H1 (cell line): Measurements from ENCODE around the gene SSTR1. TPM values are rescaled to one million over a fixed set of nuclear protein-coding genes. Genes with fewer than 3 reads are reported as not detected.

Experiments used
- CTCF ChIA-PET: fragments of 300-600 bp; sonication (Branson Sonifier 250); formaldehyde crosslinking; loops from one replicate; lab custom pipeline; 2021; ENCODE audit not compliant: partially characterized antibody; lab: Charles Lee
- POLR2A ChIA-PET: fragments of 300-600 bp; sonication (Branson Sonifier 250); formaldehyde crosslinking; loops from one replicate; lab custom pipeline; 2021; ENCODE audit warnings: inconsistent platforms; ENCODE audit not compliant: partially characterized antibody; lab: Charles Lee
- DNase-seq, 2 experiments: peaks; one replicate each; pipeline versions ENCODE4 v3.0.0 to v3.0.0-alpha.2; 2010 to 2022; ENCODE audit warnings: low spot score in 2 of 2, low read depth in 1 of 2, mixed read lengths in 1 of 2
- FAIRE-seq: peaks from 2 replicates; lab custom pipeline; 2011; peaks lifted over from hg19 to GRCh38; lab: Jason Lieb, UNC
- H2AFZ ChIP-seq: 2 replicates; pipeline ENCODE4 v1.8.1; 2012; ENCODE audit warnings: low read length, inconsistent platforms
- H2AK5ac ChIP-seq: 2 replicates; pipeline ENCODE4 v1.6.1; 2013; ENCODE audit warnings: low read depth, low read length
- H2BK120ac ChIP-seq: replicated peaks from 2 replicates; pipeline ENCODE3; 2013; ENCODE audit warnings: low read depth, low read length, inconsistent platforms
- H2BK12ac ChIP-seq: 2 replicates; pipeline ENCODE4 v1.6.1; 2013; ENCODE audit warnings: low read depth, low read length
- H2BK15ac ChIP-seq: 2 replicates; pipeline ENCODE4 v1.6.1; 2013; ENCODE audit warnings: low read length
- H2BK20ac ChIP-seq: 2 replicates; pipeline ENCODE4 v1.6.1; 2013; ENCODE audit warnings: low read length
- H2BK5ac ChIP-seq: 2 replicates; pipeline ENCODE4 v1.6.1; 2013; ENCODE audit warnings: low read depth, low read length
- H3K14ac ChIP-seq: 2 replicates; pipeline ENCODE4 v1.6.1; 2013; ENCODE audit warnings: inconsistent platforms; ENCODE audit not compliant: insufficient read length
- H3K18ac ChIP-seq: 2 replicates; pipeline ENCODE4 v1.6.1; 2013; ENCODE audit warnings: low read length; ENCODE audit errors: extremely low read depth
- H3K23ac ChIP-seq: 2 replicates; pipeline ENCODE4 v1.6.1; 2013; ENCODE audit warnings: inconsistent platforms; ENCODE audit not compliant: insufficient read length
- H3K23me2 ChIP-seq: 2 replicates; pipeline ENCODE4 v1.6.1; 2013; ENCODE audit warnings: low read depth, low read length
- H3K27ac ChIP-seq: 2 replicates; pipeline ENCODE4 v1.6.1; 2011; ENCODE audit warnings: low read depth, low read length, inconsistent platforms
- H3K27me3 ChIP-seq, 4 experiments: replicated peaks in 1 of 4; 1 replicate in 1 of 4; 2 replicates in 3 of 4; pipeline versions ENCODE4 v1.6.1 to v1.8.1; 2011 to 2013; ENCODE audit warnings: low read length in 3 of 4, mild to moderate bottlenecking in 3 of 4, inconsistent platforms in 2 of 4, mixed read lengths in 2 of 4, moderate library complexity in 1 of 4; ENCODE audit not compliant: control insufficient read depth in 3 of 4, insufficient read depth in 3 of 4; ENCODE audit errors: extremely low read depth in 1 of 4
- H3K36me3 ChIP-seq, 4 experiments: 2 replicates each; pipeline versions ENCODE4 v1.6.1 to v1.8.1; 2011 to 2013; ENCODE audit warnings: mild to moderate bottlenecking in 4 of 4, low read length in 3 of 4, moderate library complexity in 2 of 4, control low read depth in 1 of 4, inconsistent platforms in 1 of 4; ENCODE audit not compliant: insufficient read depth in 4 of 4, control insufficient read depth in 2 of 4
- H3K4ac ChIP-seq: replicated peaks from 2 replicates; pipeline ENCODE3; 2013; ENCODE audit warnings: low read length, low read depth, mixed read lengths, inconsistent platforms; ENCODE audit not compliant: insufficient read length
- H3K4me1 ChIP-seq, 4 experiments: replicated peaks in 1 of 4; 1 replicate in 1 of 4; 2 replicates in 3 of 4; pipeline versions ENCODE4 v1.6.1 to v1.8.1; 2011 to 2013; ENCODE audit warnings: low read length in 3 of 4, inconsistent platforms in 2 of 4, mixed read lengths in 1 of 4; ENCODE audit not compliant: insufficient read depth in 4 of 4, control insufficient read depth in 3 of 4
- H3K4me2 ChIP-seq, 2 experiments: 2 replicates each; pipeline versions ENCODE4 v1.6.1 to v1.8.1; 2011 to 2013; ENCODE audit warnings: low read depth in 2 of 2, low read length in 2 of 2, control low read depth in 1 of 2, inconsistent platforms in 1 of 2, mild to moderate bottlenecking in 1 of 2; ENCODE audit not compliant: insufficient read depth in 1 of 2
- H3K4me3 ChIP-seq, 4 experiments: fragments of 200-600, 300-600 bp in 1 of 4; sonication (generic), shearing (Covaris generic), sonication (Bioruptor Twin) in 1 of 4; 2 replicates each; pipeline versions ENCODE4 v1.5.1 to v1.8.1; 2011 to 2016; ENCODE audit warnings: low read length in 4 of 4, low read depth in 3 of 4, control low read depth in 2 of 4, inconsistent platforms in 2 of 4, mild to moderate bottlenecking in 2 of 4, mixed read lengths in 1 of 4, moderate library complexity in 1 of 4; ENCODE audit not compliant: insufficient read depth in 2 of 4; ENCODE audit errors: extremely low read depth in 1 of 4
- H3K56ac ChIP-seq: replicated peaks from 2 replicates; pipeline ENCODE3; 2013; ENCODE audit warnings: low read depth, mild to moderate bottlenecking, mixed read lengths, low read length, inconsistent platforms; ENCODE audit not compliant: insufficient read length
- H3K79me1 ChIP-seq: 2 replicates; pipeline ENCODE4 v1.6.1; 2013; ENCODE audit warnings: low read depth, low read length, control low read depth
- H3K79me2 ChIP-seq, 2 experiments: 2 replicates each; pipeline versions ENCODE4 v1.6.1 to v1.8.1; 2012 to 2013; ENCODE audit warnings: low read length in 2 of 2, mild to moderate bottlenecking in 2 of 2, inconsistent platforms in 1 of 2; ENCODE audit not compliant: insufficient read depth in 2 of 2, control insufficient read depth in 1 of 2
- H3K9ac ChIP-seq, 4 experiments: replicated peaks in 1 of 4; 1 replicate in 1 of 4; 2 replicates in 3 of 4; pipeline versions ENCODE4 v1.6.1 to v1.8.1; 2011 to 2013; ENCODE audit warnings: low read depth in 3 of 4, low read length in 3 of 4, control low read depth in 2 of 4, mild to moderate bottlenecking in 2 of 4, moderate library complexity in 2 of 4, inconsistent platforms in 1 of 4; ENCODE audit errors: extremely low read depth in 1 of 4
- H3K9me3 ChIP-seq, 2 experiments: 2 replicates each; pipeline versions ENCODE4 v1.6.1 to v1.8.1; 2012 to 2013; ENCODE audit warnings: mild to moderate bottlenecking in 2 of 2, moderate library complexity in 2 of 2, control low read depth in 1 of 2, inconsistent platforms in 1 of 2, low read depth in 1 of 2, low read length in 1 of 2, mixed read lengths in 1 of 2; ENCODE audit not compliant: insufficient read depth in 2 of 2
- H4K20me1 ChIP-seq, 2 experiments: replicated peaks in 1 of 2; 2 replicates each; pipeline versions ENCODE3 to v1.8.1; 2011 to 2013; ENCODE audit warnings: inconsistent platforms in 2 of 2, low read length in 2 of 2, mild to moderate bottlenecking in 1 of 2; ENCODE audit not compliant: insufficient read depth in 2 of 2, control insufficient read depth in 1 of 2
- H4K5ac ChIP-seq: 2 replicates; pipeline ENCODE4 v1.6.1; 2013; ENCODE audit warnings: low read length, low read depth, mixed read lengths, inconsistent platforms; ENCODE audit not compliant: insufficient read length
- H4K8ac ChIP-seq: 2 replicates; pipeline ENCODE4 v1.8.0; 2013; ENCODE audit warnings: mild to moderate bottlenecking, moderate library complexity, low read length, inconsistent platforms; ENCODE audit not compliant: insufficient read depth; ENCODE audit errors: extremely low read depth
- H4K91ac ChIP-seq: replicated peaks from 2 replicates; pipeline ENCODE3; 2013; ENCODE audit warnings: low read length, mixed read lengths, inconsistent platforms; ENCODE audit not compliant: insufficient read length
- BACH1 ChIP-seq: IDR thresholded peaks from 2 replicates; pipeline ENCODE4 v1.6.1; 2012; ENCODE audit warnings: low read length, improper control_type of control experiment
- HDAC6 ChIP-seq: IDR thresholded peaks from one replicate; pipeline ENCODE4 v1.7.1; 2012; ENCODE audit warnings: low read depth, mild to moderate bottlenecking, inconsistent platforms, low read length, moderate library complexity
- POLR2A ChIP-seq, 2 experiments: IDR thresholded peaks; 1 replicate in 1 of 2; 2 replicates in 1 of 2; pipeline ENCODE4 v1.6.1; 2011; ENCODE audit warnings: low read depth in 2 of 2, low read length in 2 of 2, mild to moderate bottlenecking in 2 of 2; ENCODE audit errors: control extremely low read depth in 1 of 2
- POLR2AphosphoS5 ChIP-seq: IDR thresholded peaks from 2 replicates; pipeline ENCODE4 v1.6.1; 2011; ENCODE audit warnings: low read depth, low read length
- TAF7 ChIP-seq: optimal IDR thresholded peaks from 2 replicates; pipeline ENCODE3; 2011; ENCODE audit warnings: low read depth, mild to moderate bottlenecking, inconsistent platforms, low read length, moderate library complexity, borderline replicate concordance
- WGBS, 2 experiments: shearing (Covaris generic) in 1 of 2; methylation state at CpG; one replicate each; pipeline versions ENCODE4 v1.1.6 to v1.1.7; 2013 to 2015; ENCODE audit warnings: low lambda C conversion rate in 2 of 2, mixed read lengths in 2 of 2, inconsistent platforms in 1 of 2, low coverage in 1 of 2, missing lambda C conversion rate in 1 of 2; ENCODE audit not compliant: insufficient replicate concordance in 2 of 2, insufficient coverage in 1 of 2, insufficient read length in 1 of 2; ENCODE audit errors: extremely low coverage in 1 of 2, missing lambda C conversion rate in 1 of 2; 5-methylcytosine and 5-hydroxymethylcytosine counted together
- polyA plus RNA-seq, 7 experiments: library from polyadenylated mRNA; depleted of rRNA in 3 of 7; stranded (reverse) in 5 of 7; unstranded in 2 of 7; fragments of >200 nt in 5 of 7; fragments of 200-250 nt in 2 of 7; gene quantifications; 1 replicate in 5 of 7; 2 replicates in 1 of 7; 4 replicates in 1 of 7; pipeline versions ENCODE4 v1.2.1 to v1.2.3, GENCODE V29; 2011 to 2013; ENCODE audit warnings: missing spikeins in 2 of 7, mixed read lengths in 2 of 7
- total RNA-seq: library from RNA; stranded (reverse); fragmentation: NEBNext Ultra II Directional; extraction: Animal tissue kit (Norgen Biotek cat#: 25700); gene quantifications from 2 replicates; pipeline ENCODE4 v1.2.1, GENCODE V29; 2021
- TF ChIP-seq, protein P1 (sequence below): IDR thresholded peaks from 2 replicates; pipeline ENCODE4 v1.6.1; 2012; ENCODE audit warnings: inconsistent platforms

The SSTR1 gene
- total and polyA plus RNA-seq, 2 of the 8 experiments (the other 6 are each of a cell fraction or from before 2014, with no cell fraction given), result 0.82 to 0.93 TPM

DNA sequence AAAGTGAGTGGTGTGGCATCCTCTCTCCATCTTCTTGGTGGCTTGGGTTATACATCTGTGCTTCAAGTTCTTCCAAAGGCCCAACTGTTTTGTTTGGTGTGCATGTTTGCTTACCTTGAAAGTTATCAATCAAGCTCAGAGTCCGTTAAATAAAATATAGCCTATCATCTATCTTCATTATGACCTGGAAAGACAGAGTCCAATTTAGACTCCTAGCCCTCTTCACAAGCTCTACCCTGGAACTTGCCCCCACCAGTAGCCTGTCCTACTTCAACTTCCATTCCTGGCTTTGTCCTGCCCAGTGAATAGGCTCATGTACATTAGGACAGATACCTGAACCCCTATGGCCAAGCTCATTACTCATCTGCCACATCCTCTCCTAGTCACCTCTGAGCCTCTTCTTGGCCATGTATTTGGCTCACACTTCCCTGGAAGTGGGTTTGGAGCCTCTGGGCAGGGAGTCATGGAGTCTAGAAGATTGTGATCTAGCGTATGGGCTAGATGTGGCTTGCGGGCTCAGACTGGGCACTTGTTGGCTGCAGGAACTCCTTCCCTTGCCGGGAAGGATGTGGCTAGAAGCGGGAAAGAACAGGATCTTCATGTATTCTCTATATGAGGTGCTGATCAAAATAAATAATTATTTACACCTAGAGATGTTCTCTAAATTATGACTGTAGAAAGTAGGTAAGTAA is 6.4 kb upstream of the SSTR1 start:
- no peak overlapping the region for H2AFZ ChIP-seq
- H4K91ac ChIP-seq, result no peak overlapping the region
- no peak overlapping the region for H2BK5ac ChIP-seq
- no peak overlapping the region for H3K4me3 ChIP-seq
- no peaks in the 10 kb centered on the region for H3K79me2 ChIP-seq
- no peak overlapping the region for H2BK15ac ChIP-seq
- H3K27ac ChIP-seq, result no peak overlapping the region
- H3K4me1 ChIP-seq, result peaks cover 0 to 15% (median 5%) of the 10 kb centered on the region in 4 experiments; a peak in 5 of 7 replicates
- POLR2A ChIA-PET, result interaction anchor here (0.8 to 7.6 kb wide), 29 partner anchors 8 to 399 kb away, joined by 3 to 130 read pairs (median 5); no protein-coding TSS in a partner anchor
- peaks cover 0 to 4% of the 10 kb centered on the region in 2 experiments; a peak in 1 of 4 replicates for H3K9me3 ChIP-seq
- peaks cover 16 to 50% (median 40%) of the 10 kb centered on the region in 4 experiments for H3K36me3 ChIP-seq
- no peak overlapping the region for H3K14ac ChIP-seq
- H4K8ac ChIP-seq, result no peak overlapping the region
- H2AK5ac ChIP-seq, result no peak overlapping the region
- H3K4me2 ChIP-seq, result no peak overlapping the region
- H3K79me1 ChIP-seq, result no peaks in the 10 kb centered on the region
- H4K20me1 ChIP-seq, result peaks cover 7 to 12% of the 10 kb centered on the region in 2 experiments
- peak in 1 of 2 experiments; percentile 68 for DNase-seq
- no peak overlapping the region for H2BK20ac ChIP-seq
- H3K23ac ChIP-seq, result no peak overlapping the region
- CTCF ChIA-PET, result interaction anchor here (0.6 to 1.6 kb wide), 3 partner anchors 95 to 327 kb away, joined by 3 to 6 read pairs (median 4); no protein-coding TSS in a partner anchor
- WGBS, 2 experiments, result 89% methylated on average over 5 of the region's 5 CpGs; no CpG with 5 or more reads in 1 of the 2 experiments
- H3K18ac ChIP-seq, result no peak overlapping the region
- no peak overlapping the region for H4K5ac ChIP-seq
- no peak overlapping the region for H3K4ac ChIP-seq
- FAIRE-seq, result peak; percentile 19
- no peak for TF ChIP-seq BACH1
- TF ChIP-seq POLR2A (IDR thresholded peaks at IDR 0.05; ENCODE audit: control extremely low read depth in 1 of 2, low read depth in 2 of 2, low read length in 2 of 2), result peak; percentile 85 to 97
- peak; percentile 67 for TF ChIP-seq TAF7
- TF ChIP-seq HDAC6, result no peak
- TF ChIP-seq, protein P1, sequence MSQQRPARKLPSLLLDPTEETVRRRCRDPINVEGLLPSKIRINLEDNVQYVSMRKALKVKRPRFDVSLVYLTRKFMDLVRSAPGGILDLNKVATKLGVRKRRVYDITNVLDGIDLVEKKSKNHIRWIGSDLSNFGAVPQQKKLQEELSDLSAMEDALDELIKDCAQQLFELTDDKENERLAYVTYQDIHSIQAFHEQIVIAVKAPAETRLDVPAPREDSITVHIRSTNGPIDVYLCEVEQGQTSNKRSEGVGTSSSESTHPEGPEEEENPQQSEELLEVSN, result 0 out of 2 replicates have a peak, but pooled peaks have one; percentile 10
- peak; percentile 95 for TF ChIP-seq POLR2AphosphoS5
- no peak overlapping the region for H2BK12ac ChIP-seq
- H3K9ac ChIP-seq, result no peak overlapping the region
- H3K27me3 ChIP-seq, result peaks cover 2 to 8% (median 6%) of the 10 kb centered on the region in 4 experiments
- H3K56ac ChIP-seq, result no peak overlapping the region
- H3K23me2 ChIP-seq, result peaks cover 2% of the 10 kb centered on the region; the same call in 1 of the 2 replicates
- no peak overlapping the region for H2BK120ac ChIP-seq
